Endothelial cell of umbilical vein (primary cell): ENCODE measurements around the gene ARNT2. TPM values are rescaled to one million over a fixed set of nuclear protein-coding genes. Genes with fewer than 3 reads are reported as not detected.

ENCODE experiments used
- BruUV-seq: library from RNA; stranded (reverse); fragments of 400-500 nt; replicated peaks from 2 replicates; lab custom pipeline; 2021; lab: Mats Ljungman, UMichigan
- CTCF ChIA-PET: fragments of 300-600, 350-600 bp; sonication (Branson Sonifier 250); formaldehyde crosslinking; loops from one replicate; lab custom pipeline; 2021; ENCODE audit warnings: antibody characterized with exemption, inconsistent platforms; lab: Charles Lee
- POLR2A ChIA-PET: fragments of 300-600, 350-600 bp; sonication (Branson Sonifier 250); formaldehyde crosslinking; loops from one replicate; lab custom pipeline; 2021; ENCODE audit warnings: antibody characterized with exemption, inconsistent platforms; lab: Charles Lee
- DNase-seq: peaks from one replicate; pipeline ENCODE4 v3.0.0-alpha.2; 2011; ENCODE audit warnings: low read depth, low spot score
- FAIRE-seq: peaks from 2 replicates; lab custom pipeline; 2011; peaks lifted over from hg19 to GRCh38; lab: Jason Lieb, UNC
- H2AFZ ChIP-seq: 2 replicates; pipeline ENCODE4 v1.6.0; 2012; ENCODE audit warnings: low read depth, low read length, control low read depth, inconsistent platforms
- H3K27ac ChIP-seq: 2 replicates; pipeline ENCODE4 v1.5.1; 2011; ENCODE audit warnings: low read depth, mild to moderate bottlenecking, control low read depth, low read length, moderate library complexity; ENCODE audit not compliant: insufficient read depth
- H3K27me3 ChIP-seq, 2 experiments: 2 replicates each; pipeline versions ENCODE4 v1.6.0 to v1.6.1; 2011; ENCODE audit warnings: low read length in 2 of 2, mixed read lengths in 1 of 2; ENCODE audit not compliant: control insufficient read depth in 2 of 2, insufficient read depth in 2 of 2
- H3K36me3 ChIP-seq, 2 experiments: 2 replicates in 1 of 2; 3 replicates in 1 of 2; pipeline ENCODE4 v1.5.1; 2011; ENCODE audit warnings: low read length in 2 of 2, mild to moderate bottlenecking in 1 of 2, moderate library complexity in 1 of 2; ENCODE audit not compliant: control insufficient read depth in 2 of 2, insufficient read depth in 2 of 2; ENCODE audit errors: extremely low read depth in 1 of 2
- H3K4me1 ChIP-seq: 3 replicates; pipeline ENCODE4 v1.5.1; 2011; ENCODE audit warnings: mild to moderate bottlenecking, low read length; ENCODE audit not compliant: control insufficient read depth, insufficient read depth; ENCODE audit errors: extremely low read depth
- H3K4me2 ChIP-seq: 2 replicates; pipeline ENCODE4 v1.6.1; 2011; ENCODE audit warnings: low read length, control low read depth, mixed read lengths; ENCODE audit not compliant: insufficient read depth
- H3K4me3 ChIP-seq, 3 experiments: fragments of 200-600 bp in 1 of 3; sonication (generic), shearing (Covaris generic) in 1 of 3; replicated peaks in 1 of 3; 2 replicates each; pipeline ENCODE4 v1.5.1; 2011 to 2016; ENCODE audit warnings: control low read depth in 3 of 3, low read length in 3 of 3, mild to moderate bottlenecking in 2 of 3, inconsistent platforms in 1 of 3, low read depth in 1 of 3, moderate library complexity in 1 of 3; ENCODE audit not compliant: insufficient read depth in 1 of 3
- H3K79me2 ChIP-seq: 2 replicates; pipeline ENCODE4 v1.6.0; 2012; ENCODE audit warnings: low read length, inconsistent platforms; ENCODE audit not compliant: control insufficient read depth, insufficient read depth
- H3K9ac ChIP-seq: replicated peaks from 2 replicates; pipeline ENCODE3; 2011; ENCODE audit warnings: low read length, control low read depth; ENCODE audit not compliant: insufficient read depth; ENCODE audit errors: extremely low read depth
- H3K9me1 ChIP-seq: replicated peaks from 3 replicates; pipeline ENCODE4 v1.6.0; 2011; ENCODE audit warnings: mild to moderate bottlenecking, low read length; ENCODE audit not compliant: control insufficient read depth, insufficient read depth; ENCODE audit errors: extremely low read depth
- H3K9me3 ChIP-seq: replicated peaks from 2 replicates; pipeline ENCODE4 v1.5.1; 2012; ENCODE audit warnings: low read length, inconsistent platforms; ENCODE audit not compliant: control insufficient read depth, insufficient read depth
- H4K20me1 ChIP-seq: replicated peaks from 2 replicates; pipeline ENCODE3; 2011; ENCODE audit warnings: mild to moderate bottlenecking, low read length; ENCODE audit not compliant: control insufficient read depth, insufficient read depth; ENCODE audit errors: extremely low read depth
- CTCF ChIP-seq, 2 donors: IDR thresholded peaks; 1 replicate in 1 of 2; 2 replicates in 1 of 2; pipeline ENCODE4 v1.5.1; 2011; ENCODE audit warnings: low read length in 2 of 2, mild to moderate bottlenecking in 2 of 2, moderate library complexity in 2 of 2, control low read depth in 1 of 2, inconsistent platforms in 1 of 2, low read depth in 1 of 2; ENCODE audit not compliant: insufficient read depth in 1 of 2; ENCODE audit errors: extremely low read depth in 1 of 2
- EZH2 ChIP-seq: IDR thresholded peaks from 2 replicates; pipeline ENCODE4 v1.6.1; 2012; ENCODE audit warnings: borderline replicate concordance, low read depth, mild to moderate bottlenecking, moderate library complexity, low read length, inconsistent platforms; ENCODE audit not compliant: severe bottlenecking
- JUN ChIP-seq: IDR thresholded peaks from 2 replicates; pipeline ENCODE4 v1.6.1; 2011; ENCODE audit warnings: borderline replicate concordance, low read depth; ENCODE audit not compliant: insufficient read length, insufficient read depth
- MAX ChIP-seq: IDR thresholded peaks from 2 replicates; pipeline ENCODE4 v1.6.1; 2011; ENCODE audit not compliant: insufficient read depth, insufficient read length
- dilution Hi-C: fragments of 300-500 bp; cut with MboI; formaldehyde crosslinking; loops from one replicate; pipeline ENCODE4 v1.15.0; 2019; ENCODE audit warnings: low sequenced_read_pairs; ENCODE audit not compliant: extremely low pct_ligation_motif_present
- intact Hi-C: fragments of 100-400 bp; cut with micrococcal nuclease; formaldehyde crosslinking; loops from one replicate; pipeline ENCODE4 v1.10.0; 2022
- polyA plus RNA-seq, 4 experiments: library from polyadenylated mRNA; depleted of rRNA in 3 of 4; stranded (reverse) in 3 of 4; unstranded in 1 of 4; fragments of >200 nt; gene quantifications; 2 replicates each; pipeline versions ENCODE4 v1.2.1 to v1.2.3, GENCODE V29; 2011 to 2012; ENCODE audit warnings: missing spikeins in 1 of 4
- total RNA-seq: library from RNA; stranded (reverse); gene quantifications from 2 replicates; pipeline ENCODE4 v1.2.3, GENCODE V29; 2021

Gene ARNT2
- total and polyA plus RNA-seq, 2 donors (not counting 3 experiments of a cell fraction or from before 2014, with no cell fraction given) = 0.03 to 0.20 TPM

- FAIRE-seq (no peak), DNase-seq (no peak)
- dilution Hi-C loops (no loop called here), intact Hi-C loops (no loop called here)
- Histone ChIP-seq H2AFZ (no peak overlapping the region), H4K20me1 (no peaks in the 10 kb centered on the region), H3K79me2 (no peaks in the 10 kb centered on the region), H3K27me3 (peaks cover 34 to 50% of the 10 kb centered on the region in 2 experiments), H3K4me1 (no peaks in the 10 kb centered on the region), H3K9me3 (no peaks in the 10 kb centered on the region), H3K4me3 (no peak overlapping the region), H3K27ac (no peak overlapping the region), H3K9ac (no peak overlapping the region), H3K9me1 (no peaks in the 10 kb centered on the region), H3K4me2 (no peak overlapping the region), H3K36me3 (no peaks in the 10 kb centered on the region)
- no TSS peak for BruUV-seq
- ChIA-PET POLR2A (no interaction called here), CTCF (no interaction called here)
- no peak for TF ChIP-seq MAX
- TF ChIP-seq JUN = no peak
- no peak for TF ChIP-seq CTCF (IDR thresholded peaks at IDR 0.05; ENCODE audit: extremely low read depth in 1 of 2, insufficient read depth in 1 of 2, low read depth in 1 of 2, low read length in 2 of 2)
- TF ChIP-seq EZH2 = peak; percentile 38
These were observed 498 bp upstream of the ARNT2 start for GRCh38 chr15:80403712-80404056.
